GM04503 (cell line): ENCODE measurements around the gene OCIAD2.
"Not testable (repeated sequence)": the region's sequence is repeated elsewhere in the genome, so short reads cannot be mapped to it uniquely, and the experiment has no call there.

Experiments used
- DNase-seq: peaks from one replicate; pipeline ENCODE4 v3.0.0-alpha.2; 2012; ENCODE audit warnings: low read depth

The OCIAD2 gene

GRCh38 chr4:48907706-48908477 lies 1.3 kb upstream of the OCIAD2 start:
- DNase-seq, result no peak

DNA sequence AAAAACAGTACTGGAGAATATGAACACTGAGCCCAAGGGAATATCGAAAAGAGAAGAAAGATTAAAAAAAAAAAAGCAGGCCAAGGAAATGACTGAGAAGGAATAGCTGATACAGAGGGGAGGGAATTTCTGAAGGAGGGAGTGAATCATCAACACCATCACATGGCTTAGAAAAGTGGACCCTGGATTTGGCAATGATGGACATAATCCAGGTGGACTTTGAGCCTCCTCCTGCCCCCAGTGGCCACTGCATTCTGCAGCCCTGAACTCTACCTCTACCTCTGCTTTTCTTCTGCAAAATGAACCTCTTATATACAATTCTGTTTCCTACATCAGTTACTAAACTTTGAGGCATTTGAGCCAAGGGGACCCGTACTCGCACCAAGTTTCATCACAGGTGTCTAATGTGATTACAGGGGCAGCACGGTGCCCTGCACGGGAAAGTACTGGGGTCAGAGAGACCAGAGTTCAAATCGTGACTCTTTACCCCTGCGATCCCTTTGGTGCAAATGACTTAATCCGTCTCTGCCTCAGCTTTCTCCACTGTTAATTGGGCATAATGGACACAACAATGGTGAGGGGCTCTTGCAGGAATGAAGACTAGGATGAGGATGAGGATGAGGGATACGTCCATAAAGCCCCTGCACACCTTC lies 1.1 kb downstream of the OCIAD2 start:
- no peak for DNase-seq

DNA sequence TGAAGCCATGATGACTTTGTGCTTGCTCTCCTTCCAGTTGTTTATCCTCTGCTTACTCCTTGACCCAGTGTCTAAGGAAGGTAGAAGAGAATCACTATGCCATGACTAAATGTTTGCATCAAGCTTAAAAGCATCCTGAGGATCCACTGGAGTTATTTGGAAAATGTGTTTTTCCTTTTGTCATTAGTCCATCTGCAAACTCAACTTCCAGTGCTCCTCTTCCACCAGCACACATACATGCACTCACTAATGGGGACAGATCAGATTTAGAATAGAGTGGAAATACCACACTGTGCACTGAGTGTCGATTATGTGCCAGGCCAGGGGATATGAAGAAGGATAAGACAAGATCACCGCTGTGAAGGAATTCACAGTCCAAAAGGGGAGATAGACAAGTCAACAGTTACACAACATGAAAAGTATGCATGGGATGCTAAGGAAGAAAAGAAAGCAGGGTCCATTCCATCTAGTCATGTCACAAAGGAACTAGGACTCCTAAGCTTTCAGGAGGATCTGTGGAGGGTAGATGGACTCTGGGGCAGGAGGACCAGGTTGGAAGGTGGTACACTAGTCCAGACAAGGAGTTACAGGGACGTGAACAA lies 1.9 kb downstream of the OCIAD2 start:
- DNase-seq, result no peak

GRCh38 chr4:48904101-48904500 lies 2.5 kb downstream of the OCIAD2 start:
- DNase-seq, result no peak

DNA sequence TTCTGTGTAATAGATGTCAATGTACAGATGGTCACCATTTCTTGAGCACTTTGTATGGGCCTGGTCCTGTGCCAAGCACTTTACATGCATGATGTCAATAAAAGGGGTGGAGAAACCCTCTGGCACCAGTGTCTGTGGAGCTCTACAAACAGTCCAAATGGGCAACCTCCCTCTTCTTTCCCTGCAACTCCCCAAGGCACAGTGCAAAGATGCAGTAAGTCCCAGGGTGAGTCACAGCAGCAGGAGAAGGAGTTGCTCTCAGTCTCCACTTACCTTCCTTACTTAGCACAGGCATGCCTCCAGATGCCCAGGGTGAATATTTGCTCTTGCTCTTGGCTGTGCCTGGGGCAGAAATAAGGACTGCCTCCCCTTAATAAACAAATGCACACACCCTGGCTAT lies 4.3 kb downstream of the OCIAD2 start:
- no peak for DNase-seq

GRCh38 chr4:48901196-48901595 lies 5.4 kb downstream of the OCIAD2 start:
- DNase-seq, result no peak

- no peak for DNase-seq
These were observed 6.6 kb downstream of the OCIAD2 start for GRCh38 chr4:48899950-48900349.

- no peak for DNase-seq
These were observed 7.2 kb downstream of the OCIAD2 start for GRCh38 chr4:48899432-48899749.

GRCh38 chr4:48898733-48899431 lies 7.7 kb downstream of the OCIAD2 start:
- DNase-seq, result no peak

DNA sequence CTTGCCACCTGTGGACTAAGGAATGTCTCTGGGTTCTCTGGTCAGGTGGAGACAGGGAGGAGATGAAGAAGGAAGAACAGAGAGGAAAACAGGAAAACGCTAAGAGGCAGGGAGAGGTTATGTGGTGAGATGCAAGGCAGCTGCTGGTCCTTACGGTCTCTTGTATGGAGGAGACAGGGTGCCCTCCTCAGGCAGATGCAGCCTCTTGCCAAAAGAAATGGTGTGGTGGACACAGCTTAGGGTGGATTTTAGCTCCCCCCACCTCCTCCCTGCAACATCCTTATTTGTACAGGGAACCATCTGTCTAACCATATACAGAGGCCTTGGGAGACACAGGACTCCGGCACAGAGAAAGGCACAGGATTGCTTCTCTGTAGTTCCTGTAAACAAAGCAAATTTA lies 9.7 kb downstream of the OCIAD2 start:
- DNase-seq, result no peak

- DNase-seq, result no peak
These were observed 15.4 kb downstream of the OCIAD2 start for GRCh38 chr4:48891028-48891619.

DNA sequence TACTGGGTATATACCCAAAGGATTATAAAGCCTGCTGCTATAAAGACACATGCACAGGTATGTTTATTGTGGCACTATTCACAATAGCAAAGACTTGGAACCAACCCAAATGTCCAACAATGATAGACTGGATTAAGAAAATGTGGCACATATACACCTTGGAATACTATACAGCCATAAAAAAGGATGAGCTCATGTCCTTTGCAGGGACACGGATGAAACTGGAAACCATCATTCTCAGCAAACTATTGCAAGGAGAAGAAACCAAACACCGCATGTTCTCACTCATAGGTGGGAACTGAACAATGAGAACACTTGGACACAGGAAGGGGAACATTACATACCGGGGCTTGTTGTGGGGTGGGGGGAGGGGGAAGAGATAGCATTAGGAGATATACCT lies 16.8 kb downstream of the OCIAD2 start:
- not testable (repeated sequence) for DNase-seq

- not testable (repeated sequence) for DNase-seq
These were observed 24.9 kb downstream of the OCIAD2 start for GRCh38 chr4:48881646-48882045.

DNA sequence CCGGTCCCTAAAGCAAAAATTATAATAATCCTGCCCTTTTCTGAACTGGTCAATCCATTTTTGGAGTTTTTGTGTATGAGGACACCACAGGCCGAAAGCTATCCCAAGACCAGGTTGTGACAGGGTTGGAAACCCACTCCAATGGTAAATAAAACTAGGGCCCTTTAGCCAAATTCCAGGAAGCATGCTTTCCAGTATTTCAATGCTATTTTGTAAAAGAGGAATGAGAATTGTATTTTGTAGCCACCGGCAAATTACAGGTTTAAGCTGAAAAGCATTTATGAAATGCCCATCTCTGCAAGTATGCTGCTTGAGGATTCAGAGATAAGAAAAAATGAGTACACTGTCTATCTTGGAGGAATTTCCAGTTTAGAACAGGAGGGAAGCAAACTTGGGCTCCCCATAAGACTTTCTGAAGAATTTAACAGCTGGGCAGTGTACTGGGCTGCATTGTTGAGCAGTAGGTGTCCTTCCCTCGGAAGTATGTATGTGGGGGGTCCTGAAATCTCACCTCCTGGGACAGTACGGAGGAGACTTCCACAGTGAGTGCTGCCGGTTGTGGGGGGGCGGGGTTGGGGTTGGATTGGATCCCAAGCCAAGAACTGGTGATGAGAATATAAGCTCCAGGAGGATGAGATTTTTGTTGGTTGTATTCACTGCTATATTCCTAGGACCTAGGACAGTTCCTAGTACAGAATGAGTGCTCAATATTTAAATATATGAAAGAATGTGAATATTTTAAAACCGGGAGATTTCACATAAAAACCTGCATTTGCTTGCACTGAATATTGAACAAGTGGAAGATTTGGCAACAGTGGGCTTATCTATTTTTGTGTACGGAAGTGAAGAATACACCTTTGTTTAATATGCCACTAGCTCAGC lies 26.8 kb downstream of the OCIAD2 start:
- DNase-seq, result no peak

- DNase-seq, result no peak
These were observed 28.6 kb downstream of the OCIAD2 start for GRCh38 chr4:48877827-48878535.

- DNase-seq, result not testable (repeated sequence)
These were observed 41.9 kb downstream of the OCIAD2 start for GRCh38 chr4:48864696-48865095.

DNA sequence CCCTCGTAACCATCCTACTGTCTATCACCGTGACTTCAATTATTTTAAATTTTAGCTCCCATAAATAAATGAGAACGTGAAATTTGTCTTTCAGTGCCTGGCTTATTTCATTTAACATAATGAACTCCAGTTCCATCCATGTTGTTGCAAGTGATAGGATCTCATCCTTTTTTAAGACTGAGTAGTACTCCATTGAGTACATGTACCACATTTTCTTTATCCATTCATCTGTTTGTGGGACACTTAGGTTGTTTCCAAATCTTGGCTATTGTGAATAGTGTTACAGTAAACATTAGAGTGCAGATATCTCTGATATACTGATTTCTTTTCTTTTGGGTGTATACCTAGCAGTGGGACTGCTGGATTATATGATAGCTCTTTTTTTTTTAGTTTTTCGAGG lies 42.8 kb downstream of the OCIAD2 start:
- DNase-seq, result no peak

DNA sequence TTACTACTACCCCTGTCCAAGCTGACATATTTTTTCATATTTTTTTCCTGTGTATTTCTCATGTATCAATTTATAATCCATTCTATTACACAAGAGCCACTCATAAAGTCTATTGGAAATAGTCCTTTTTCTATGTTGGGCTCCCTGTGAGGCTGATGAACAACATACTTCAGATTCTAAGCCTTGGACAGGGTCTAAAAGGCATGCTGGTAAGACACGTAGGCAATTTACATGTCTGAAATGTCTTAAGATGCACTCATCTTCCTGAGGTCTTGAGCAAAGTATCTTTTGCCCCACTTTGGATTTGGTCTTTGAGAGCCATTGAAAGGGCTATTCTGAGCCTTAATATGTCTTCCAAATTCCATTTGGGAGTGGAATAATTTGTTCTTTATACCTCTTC lies 43.9 kb downstream of the OCIAD2 start:
- no peak for DNase-seq

DNA sequence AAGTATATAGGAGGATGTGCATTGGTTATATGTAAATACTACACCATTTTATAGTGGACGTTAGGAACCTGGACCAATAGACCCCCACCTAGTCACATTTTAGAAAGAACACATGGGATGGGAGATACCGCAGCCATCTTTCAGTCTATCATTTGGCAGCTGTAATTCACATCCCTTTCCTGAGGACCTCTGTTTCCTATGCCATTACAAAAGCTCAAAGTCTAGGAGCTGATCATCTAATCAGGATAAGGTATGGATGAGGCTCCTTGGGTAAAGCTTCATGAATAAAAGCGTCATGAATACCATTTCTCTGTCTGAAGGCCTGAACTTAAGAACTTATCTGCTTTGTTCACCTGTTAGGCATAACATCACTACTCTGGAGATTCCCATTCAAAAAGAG lies 44.5 kb downstream of the OCIAD2 start:
- no peak for DNase-seq

- no peak for DNase-seq
These were observed 48.4 kb downstream of the OCIAD2 start for GRCh38 chr4:48858130-48858529.

DNA sequence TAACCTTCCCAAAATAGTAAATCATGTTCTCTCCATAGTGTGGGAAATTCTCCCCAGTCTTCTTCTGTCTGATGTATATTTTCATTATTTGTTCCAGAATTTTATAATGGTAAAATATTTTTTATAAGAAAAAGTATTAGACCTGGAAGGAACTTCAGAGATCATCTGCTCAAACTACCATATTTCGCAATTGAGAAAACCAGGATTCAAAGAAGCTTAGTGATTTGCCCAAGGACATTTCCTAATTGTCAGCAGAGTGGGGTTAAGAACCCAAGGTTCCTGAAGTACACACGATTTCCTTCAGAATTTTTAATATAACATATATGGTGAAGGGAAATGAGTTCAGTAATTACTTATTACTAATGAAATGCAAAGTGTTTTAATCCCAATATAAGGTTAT lies 51.6 kb downstream of the OCIAD2 start:
- DNase-seq, result no peak
